NB4 (cell line): ENCODE results near the gene CELF5.

ENCODE experiments used
- MYC ChIP-seq: IDR thresholded peaks from 2 replicates; pipeline ENCODE4 v1.6.1; 2011; ENCODE audit warnings: low read depth, low read length
- TF ChIP-seq, protein P1 (sequence below): IDR thresholded peaks from one replicate; pipeline ENCODE4 v1.5.1; 2012; ENCODE audit warnings: low read depth, low read length
- TF ChIP-seq, protein P2 (sequence below): IDR thresholded peaks from 2 replicates; pipeline ENCODE4 v1.6.1; 2011; ENCODE audit warnings: low read depth, low read length

- TF ChIP-seq, protein P1, sequence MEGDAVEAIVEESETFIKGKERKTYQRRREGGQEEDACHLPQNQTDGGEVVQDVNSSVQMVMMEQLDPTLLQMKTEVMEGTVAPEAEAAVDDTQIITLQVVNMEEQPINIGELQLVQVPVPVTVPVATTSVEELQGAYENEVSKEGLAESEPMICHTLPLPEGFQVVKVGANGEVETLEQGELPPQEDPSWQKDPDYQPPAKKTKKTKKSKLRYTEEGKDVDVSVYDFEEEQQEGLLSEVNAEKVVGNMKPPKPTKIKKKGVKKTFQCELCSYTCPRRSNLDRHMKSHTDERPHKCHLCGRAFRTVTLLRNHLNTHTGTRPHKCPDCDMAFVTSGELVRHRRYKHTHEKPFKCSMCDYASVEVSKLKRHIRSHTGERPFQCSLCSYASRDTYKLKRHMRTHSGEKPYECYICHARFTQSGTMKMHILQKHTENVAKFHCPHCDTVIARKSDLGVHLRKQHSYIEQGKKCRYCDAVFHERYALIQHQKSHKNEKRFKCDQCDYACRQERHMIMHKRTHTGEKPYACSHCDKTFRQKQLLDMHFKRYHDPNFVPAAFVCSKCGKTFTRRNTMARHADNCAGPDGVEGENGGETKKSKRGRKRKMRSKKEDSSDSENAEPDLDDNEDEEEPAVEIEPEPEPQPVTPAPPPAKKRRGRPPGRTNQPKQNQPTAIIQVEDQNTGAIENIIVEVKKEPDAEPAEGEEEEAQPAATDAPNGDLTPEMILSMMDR = no peak
- TF ChIP-seq, protein P2, sequence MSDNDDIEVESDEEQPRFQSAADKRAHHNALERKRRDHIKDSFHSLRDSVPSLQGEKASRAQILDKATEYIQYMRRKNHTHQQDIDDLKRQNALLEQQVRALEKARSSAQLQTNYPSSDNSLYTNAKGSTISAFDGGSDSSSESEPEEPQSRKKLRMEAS = no peak
- no peak for TF ChIP-seq MYC
These were observed 3.9 kb upstream of the CELF5 start for GRCh38 chr19:3220576-3220975.
